ENCODE measurements around the gene PLEKHG4B. TPM values are rescaled to one million over a fixed set of nuclear protein-coding genes. Genes with fewer than 3 reads are reported as not detected.

Gene PLEKHG4B
- total and polyA plus RNA-seq, 4 donors, result under 0.01 to 0.05 (median 0.01) TPM; not detected in 1

DNA sequence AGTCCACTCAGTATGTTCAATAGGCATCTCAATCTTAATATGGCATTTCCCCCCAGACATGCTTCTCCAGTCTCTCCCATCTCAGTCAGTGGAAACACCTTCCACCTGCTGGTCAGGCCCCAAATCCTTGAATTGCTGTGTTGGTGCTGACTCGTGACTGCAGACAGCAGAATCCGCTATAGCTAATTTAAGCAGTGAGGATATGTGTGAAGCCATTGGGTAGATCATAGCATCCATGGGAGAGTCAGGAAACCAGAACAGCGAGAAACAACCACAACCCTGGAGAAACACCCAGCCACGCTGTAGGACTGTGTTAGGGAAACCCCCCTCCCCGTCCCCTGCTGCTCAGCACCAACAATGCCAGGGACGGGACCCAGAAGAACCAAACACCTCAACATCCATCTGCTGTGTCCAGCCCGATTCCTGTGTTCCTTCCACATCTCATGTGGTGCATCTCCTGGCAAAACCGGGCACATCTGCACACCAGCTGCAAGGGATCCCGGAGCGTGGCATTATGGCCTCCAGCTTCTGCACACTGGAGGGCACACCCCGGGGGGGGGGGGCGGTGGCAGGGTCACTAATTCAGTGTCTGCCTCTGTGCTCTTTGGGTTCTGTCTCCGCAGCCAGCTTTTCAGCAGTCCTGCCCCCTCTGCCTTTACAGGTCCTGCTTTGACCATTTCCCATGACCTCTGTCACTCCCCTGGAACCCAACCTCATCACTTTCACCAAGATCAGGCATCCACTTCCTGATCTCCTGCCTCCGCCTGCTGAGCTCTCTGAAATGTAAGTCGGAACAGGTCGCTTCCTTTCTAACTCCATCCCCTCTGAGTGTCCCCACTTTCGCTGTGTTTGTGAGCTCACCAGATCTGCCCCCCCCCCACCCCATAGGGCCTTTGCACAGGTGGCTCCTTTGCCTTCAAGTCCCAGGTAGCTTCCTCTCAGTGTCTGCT, 2.4 kb upstream of the PLEKHG4B start:
- no peaks in the 10 kb centered on the region for H3K36me3 ChIP-seq (ENCODE audit: control insufficient read depth in 4 of 4, insufficient read depth in 3 of 4, low read depth in 1 of 4, low read length in 3 of 4)
- no peak overlapping the region for H3K27ac ChIP-seq (ENCODE audit: low read depth in 1 of 2, low read length in 2 of 2)
- H3K9ac ChIP-seq (ENCODE audit: low read depth in 1 of 2, low read length in 2 of 2), result no peak overlapping the region
- peaks cover 0 to 24% (median 9%) of the 10 kb centered on the region in 4 donors for H3K27me3 ChIP-seq (ENCODE audit: control insufficient read depth in 4 of 4, insufficient read depth in 4 of 4, low read length in 3 of 4)
- no peaks in the 10 kb centered on the region for H3K9me3 ChIP-seq (ENCODE audit: control insufficient read depth in 4 of 4, low read length in 3 of 4)
- no peak overlapping the region for H3K4me3 ChIP-seq (ENCODE audit: low read depth in 1 of 3, low read length in 3 of 3)
- H3K4me1 ChIP-seq (ENCODE audit: control insufficient read depth in 4 of 4, insufficient read depth in 4 of 4, low read length in 3 of 4), result peaks cover 0 to 4% (median under 1%) of the 10 kb centered on the region in 4 donors
- DNase-seq (ENCODE audit: low spot score), result no peak
- TF ChIP-seq, protein P1, sequence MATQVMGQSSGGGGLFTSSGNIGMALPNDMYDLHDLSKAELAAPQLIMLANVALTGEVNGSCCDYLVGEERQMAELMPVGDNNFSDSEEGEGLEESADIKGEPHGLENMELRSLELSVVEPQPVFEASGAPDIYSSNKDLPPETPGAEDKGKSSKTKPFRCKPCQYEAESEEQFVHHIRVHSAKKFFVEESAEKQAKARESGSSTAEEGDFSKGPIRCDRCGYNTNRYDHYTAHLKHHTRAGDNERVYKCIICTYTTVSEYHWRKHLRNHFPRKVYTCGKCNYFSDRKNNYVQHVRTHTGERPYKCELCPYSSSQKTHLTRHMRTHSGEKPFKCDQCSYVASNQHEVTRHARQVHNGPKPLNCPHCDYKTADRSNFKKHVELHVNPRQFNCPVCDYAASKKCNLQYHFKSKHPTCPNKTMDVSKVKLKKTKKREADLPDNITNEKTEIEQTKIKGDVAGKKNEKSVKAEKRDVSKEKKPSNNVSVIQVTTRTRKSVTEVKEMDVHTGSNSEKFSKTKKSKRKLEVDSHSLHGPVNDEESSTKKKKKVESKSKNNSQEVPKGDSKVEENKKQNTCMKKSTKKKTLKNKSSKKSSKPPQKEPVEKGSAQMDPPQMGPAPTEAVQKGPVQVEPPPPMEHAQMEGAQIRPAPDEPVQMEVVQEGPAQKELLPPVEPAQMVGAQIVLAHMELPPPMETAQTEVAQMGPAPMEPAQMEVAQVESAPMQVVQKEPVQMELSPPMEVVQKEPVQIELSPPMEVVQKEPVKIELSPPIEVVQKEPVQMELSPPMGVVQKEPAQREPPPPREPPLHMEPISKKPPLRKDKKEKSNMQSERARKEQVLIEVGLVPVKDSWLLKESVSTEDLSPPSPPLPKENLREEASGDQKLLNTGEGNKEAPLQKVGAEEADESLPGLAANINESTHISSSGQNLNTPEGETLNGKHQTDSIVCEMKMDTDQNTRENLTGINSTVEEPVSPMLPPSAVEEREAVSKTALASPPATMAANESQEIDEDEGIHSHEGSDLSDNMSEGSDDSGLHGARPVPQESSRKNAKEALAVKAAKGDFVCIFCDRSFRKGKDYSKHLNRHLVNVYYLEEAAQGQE (IDR thresholded peaks at IDR 0.05), result no peak
- TF ChIP-seq RXRA (IDR thresholded peaks at IDR 0.05), result no peak
- TF ChIP-seq JUND (IDR thresholded peaks at IDR 0.05), result no peak
- no peak for TF ChIP-seq YY1 (IDR thresholded peaks at IDR 0.05)
- no peak for TF ChIP-seq GABPA (IDR thresholded peaks at IDR 0.05 in 1 of 2, conservative IDR thresholded peaks at IDR 0.05 in 1 of 2)
- TF ChIP-seq TAF1 (conservative IDR thresholded peaks at IDR 0.05), result no peak
- WGBS, result 81% methylated on average over 16 of the region's 17 CpGs

DNA sequence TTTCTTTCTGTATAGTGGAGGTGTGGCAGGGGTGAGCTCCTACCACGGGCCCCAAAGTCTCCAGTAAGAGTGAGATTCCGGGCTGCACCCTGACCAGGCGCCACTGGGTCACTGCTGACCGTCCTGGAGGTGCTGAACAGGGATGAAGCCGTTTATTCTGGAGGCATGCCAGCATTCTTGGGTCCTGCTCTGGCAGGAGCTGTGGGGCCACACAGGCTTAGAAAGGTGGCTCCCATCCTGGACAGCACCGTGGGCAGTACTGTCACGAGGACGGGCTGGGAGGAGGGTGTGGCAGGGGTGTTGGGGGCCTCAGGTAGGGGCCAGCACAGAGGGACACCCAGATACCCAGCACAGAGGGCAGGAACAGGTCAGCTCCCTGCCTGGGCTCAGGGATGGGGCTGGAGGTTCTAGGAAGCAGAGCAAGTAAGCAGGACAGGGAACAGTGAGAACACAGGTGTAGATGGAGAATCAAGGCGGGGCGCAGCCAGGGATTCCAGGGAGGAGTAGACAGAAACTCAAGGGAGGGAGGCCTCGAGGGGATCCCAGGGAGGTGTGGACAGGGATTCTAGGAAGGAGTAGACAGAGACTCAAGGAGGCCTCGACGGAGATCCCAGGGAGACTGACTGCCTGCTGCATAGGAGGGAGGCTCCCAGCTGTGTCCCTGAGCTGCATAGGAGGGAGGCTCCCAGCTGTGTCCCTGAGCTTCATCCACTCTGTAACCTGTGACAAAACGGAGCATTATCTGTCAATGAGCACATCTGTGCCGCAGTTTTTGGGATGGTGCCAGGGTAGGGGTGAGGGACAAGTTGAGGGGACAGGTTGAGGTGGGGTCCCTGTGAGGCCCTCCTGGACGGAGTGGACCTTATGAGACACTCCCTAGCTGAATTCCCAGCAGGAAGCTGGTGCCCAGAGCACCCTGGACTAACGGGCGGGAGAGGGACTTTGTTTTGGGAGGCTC, 1.1 kb upstream of the PLEKHG4B start:
- H3K4me3 ChIP-seq (ENCODE audit: low read depth in 1 of 3, low read length in 3 of 3), result no peak overlapping the region
- H3K9ac ChIP-seq (ENCODE audit: low read depth in 1 of 2, low read length in 2 of 2), result no peak overlapping the region
- TF ChIP-seq, protein P1 (IDR thresholded peaks at IDR 0.05), result peak; percentile 88
- TF ChIP-seq NR2F2 (IDR thresholded peaks at IDR 0.05), result no peak
- no peak overlapping the region for H3K27ac ChIP-seq (ENCODE audit: low read depth in 1 of 2, low read length in 2 of 2)
- 48% methylated on average over 18 of the region's 18 CpGs for WGBS
- H3K36me3 ChIP-seq (ENCODE audit: control insufficient read depth in 4 of 4, insufficient read depth in 3 of 4, low read depth in 1 of 4, low read length in 3 of 4), result no peaks in the 10 kb centered on the region
- peaks cover 0 to 24% (median 9%) of the 10 kb centered on the region in 4 donors for H3K27me3 ChIP-seq (ENCODE audit: control insufficient read depth in 4 of 4, insufficient read depth in 4 of 4, low read length in 3 of 4)
- DNase-seq (ENCODE audit: low spot score), result no peak
- H3K4me1 ChIP-seq (ENCODE audit: control insufficient read depth in 4 of 4, insufficient read depth in 4 of 4, low read length in 3 of 4), result peaks cover 0 to 4% (median under 1%) of the 10 kb centered on the region in 4 donors
- H3K9me3 ChIP-seq (ENCODE audit: control insufficient read depth in 4 of 4, low read length in 3 of 4), result no peaks in the 10 kb centered on the region
